ENCODE results near the gene ENDOG. TPM values are rescaled to one million over a fixed set of nuclear protein-coding genes. Genes with fewer than 3 reads are reported as not detected.

Gene ENDOG
- total and polyA plus RNA-seq, 2 experiments from 2014 or later: 15.1 to 23.5 TPM

DNA sequence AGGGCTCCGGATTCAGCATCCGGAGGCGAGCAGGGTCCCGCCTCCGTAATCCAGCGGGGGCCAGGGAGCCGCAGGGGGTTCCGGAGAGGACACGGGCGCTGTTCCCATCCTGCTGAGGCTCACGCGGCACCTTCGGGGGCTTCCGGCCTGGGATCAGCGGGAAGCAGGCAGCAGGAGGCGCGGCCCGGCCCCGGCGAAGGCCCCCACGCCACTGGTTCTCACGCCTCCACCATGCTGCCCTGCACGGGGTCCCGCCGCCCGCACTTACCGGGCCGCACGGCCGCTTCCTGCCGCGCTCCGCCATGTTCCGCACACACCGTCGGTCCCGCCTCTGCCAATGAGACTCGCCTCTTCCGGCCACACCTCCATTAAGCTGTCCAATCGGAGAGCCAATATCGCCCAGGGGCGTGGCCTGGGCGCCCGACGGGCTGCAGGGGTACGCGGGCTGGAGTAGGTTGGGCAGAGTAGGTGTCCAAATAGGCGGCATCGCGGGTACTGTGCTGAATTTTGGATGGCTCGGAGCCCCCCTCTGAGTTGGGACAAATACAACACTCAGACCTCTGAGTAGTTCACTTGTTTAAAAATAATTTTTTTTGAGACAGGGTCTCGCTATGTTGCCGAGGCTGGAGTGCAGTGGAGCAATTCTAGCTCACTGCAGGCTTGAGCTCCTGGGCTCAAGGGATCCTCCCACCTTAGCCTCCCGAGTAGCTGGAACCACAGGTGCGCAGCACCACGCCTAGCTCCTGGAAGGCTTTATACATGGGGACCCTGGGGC is 11.4 kb downstream of the ENDOG start, which contains the start of gene SPOUT1:
Gene SPOUT1 (minus strand): TSS at position 318 of the 775 bp plus-strand sequence. CDS start 14 bp downstream, at position 304.
- H3K9me3 Mint-ChIP-seq: no peaks in the 10 kb centered on the region; the same call in 2 of the 3 replicates
- peak within 1 kb of the TSS; percentile 96 for H3K4me3 Mint-ChIP-seq
- H3K27ac Mint-ChIP-seq: peak within 1 kb of the TSS; percentile 97
- Histone ChIP-seq H3K4me2 (peak within 1 kb of the TSS; percentile 98), H3F3A (replicated peaks; ENCODE audit: low read depth) (0 out of 2 replicates have a peak, but pooled peaks cover 6% of the 10 kb centered on the region), H3K79me2 (replicated peaks; ENCODE audit: insufficient read depth) (peaks cover 8% of the 10 kb centered on the region), H3K9me2 (ENCODE audit: insufficient read depth) (no peaks in the 10 kb centered on the region), H4K20me1 (replicated peaks; ENCODE audit: insufficient read depth) (0 out of 2 replicates have a peak, but pooled peaks cover 4% of the 10 kb centered on the region), H3K4me1 (ENCODE audit: insufficient read depth) (no peaks in the 10 kb centered on the region), H3K27me3 (ENCODE audit: insufficient read depth) (no peaks in the 10 kb centered on the region), H3K27ac (ENCODE audit: low read depth) (peak within 1 kb of the TSS; percentile 77; the same call in 1 of the 2 replicates), H2AFZ (peak within 1 kb of the TSS; percentile 84; the same call in 1 of the 2 replicates), H3K36me3 (ENCODE audit: insufficient read depth) (peaks cover 13% of the 10 kb centered on the region), H3K4me3 (peak within 1 kb of the TSS; percentile 98)
- peaks cover 7% of the 10 kb centered on the region for H3K27me3 Mint-ChIP-seq (ENCODE audit: insufficient read depth, low read depth, poor library complexity)
- TF ChIP-seq STAT1 (IDR thresholded peaks at IDR 0.05; ENCODE audit: unreplicated experiment): no peak
- TF ChIP-seq, protein P1, sequence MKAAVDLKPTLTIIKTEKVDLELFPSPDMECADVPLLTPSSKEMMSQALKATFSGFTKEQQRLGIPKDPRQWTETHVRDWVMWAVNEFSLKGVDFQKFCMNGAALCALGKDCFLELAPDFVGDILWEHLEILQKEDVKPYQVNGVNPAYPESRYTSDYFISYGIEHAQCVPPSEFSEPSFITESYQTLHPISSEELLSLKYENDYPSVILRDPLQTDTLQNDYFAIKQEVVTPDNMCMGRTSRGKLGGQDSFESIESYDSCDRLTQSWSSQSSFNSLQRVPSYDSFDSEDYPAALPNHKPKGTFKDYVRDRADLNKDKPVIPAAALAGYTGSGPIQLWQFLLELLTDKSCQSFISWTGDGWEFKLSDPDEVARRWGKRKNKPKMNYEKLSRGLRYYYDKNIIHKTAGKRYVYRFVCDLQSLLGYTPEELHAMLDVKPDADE (IDR thresholded peaks at IDR 0.05): peak; percentile 45; the same call in 1 of the 2 replicates
- TF ChIP-seq POLR2AphosphoS5 (IDR thresholded peaks at IDR 0.05; ENCODE audit: low read depth): peak; percentile 97
- DNase-seq (ENCODE audit: low spot score) (peak; percentile 96), ATAC-seq (peak; percentile 95)
- H3K4me1 Mint-ChIP-seq: peaks cover 7% of the 10 kb centered on the region
- H3K36me3 Mint-ChIP-seq (ENCODE audit: low read depth): peaks cover 58% of the 10 kb centered on the region

DNA sequence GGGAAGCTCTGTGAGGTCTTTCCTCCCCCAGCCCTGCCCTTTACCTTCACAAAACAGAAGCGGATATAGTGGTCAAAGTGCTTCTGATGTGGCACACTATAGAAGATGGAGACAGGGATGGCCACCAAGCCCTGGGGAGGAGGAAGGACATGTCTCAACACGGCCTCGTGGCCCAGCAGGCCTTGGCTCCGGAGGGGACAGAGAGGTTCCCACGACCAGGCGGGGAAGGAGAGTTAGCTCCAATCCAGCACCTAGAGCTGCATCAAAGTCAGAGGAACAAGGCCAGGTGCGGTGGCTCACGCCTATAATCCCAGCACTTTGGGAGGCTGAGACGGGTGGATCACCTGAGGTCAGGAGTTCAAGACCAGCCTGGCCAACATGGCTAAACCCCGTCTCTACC is 15.4 kb downstream of the ENDOG start:
- no peak overlapping the region for H3K4me2 ChIP-seq
- no peak overlapping the region for H3K27ac ChIP-seq (ENCODE audit: low read depth)
- no peak for DNase-seq (ENCODE audit: low spot score)
- 0 out of 2 replicates have a peak, but pooled peaks cover 6% of the 10 kb centered on the region for H3F3A ChIP-seq (replicated peaks; ENCODE audit: low read depth)
- peaks cover 5% of the 10 kb centered on the region for H3K79me2 ChIP-seq (replicated peaks; ENCODE audit: insufficient read depth)
- H2AFZ ChIP-seq: no peak overlapping the region
- no peaks in the 10 kb centered on the region for H3K9me2 ChIP-seq (ENCODE audit: insufficient read depth)
- Mint-ChIP-seq H3K4me3 (no peak overlapping the region), H3K4me1 (peaks cover 4% of the 10 kb centered on the region), H3K27ac (0 out of 2 replicates have a peak overlapping the region, but pooled peaks have one; percentile 27), H3K9me3 (no peaks in the 10 kb centered on the region; the same call in 2 of the 3 replicates), H3K27me3 (ENCODE audit: insufficient read depth, low read depth, poor library complexity) (peaks cover 10% of the 10 kb centered on the region), H3K36me3 (ENCODE audit: low read depth) (peaks cover 37% of the 10 kb centered on the region)
- H4K20me1 ChIP-seq (replicated peaks; ENCODE audit: insufficient read depth): no peaks in the 10 kb centered on the region
- no peak overlapping the region for H3K4me3 ChIP-seq
- H3K27me3 ChIP-seq (ENCODE audit: insufficient read depth): no peaks in the 10 kb centered on the region
- H3K36me3 ChIP-seq (ENCODE audit: insufficient read depth): no peaks in the 10 kb centered on the region
- no peak for ATAC-seq
- no peaks in the 10 kb centered on the region for H3K4me1 ChIP-seq (ENCODE audit: insufficient read depth)
- TF ChIP-seq CREB1 (CRISPR knock-in tag; IDR thresholded peaks at IDR 0.05; ENCODE audit: low read depth) (no peak), POLR2AphosphoS5 (IDR thresholded peaks at IDR 0.05; ENCODE audit: low read depth) (no peak), STAT1 (IDR thresholded peaks at IDR 0.05; ENCODE audit: unreplicated experiment) (no peak), JUNB (IDR thresholded peaks at IDR 0.05; ENCODE audit: unreplicated experiment) (no peak), ZNF331 (CRISPR knock-in tag; IDR thresholded peaks at IDR 0.05; ENCODE audit: low read depth) (no peak)
- TF ChIP-seq, protein P1 (IDR thresholded peaks at IDR 0.05): no peak
- TF ChIP-seq, protein P2, sequence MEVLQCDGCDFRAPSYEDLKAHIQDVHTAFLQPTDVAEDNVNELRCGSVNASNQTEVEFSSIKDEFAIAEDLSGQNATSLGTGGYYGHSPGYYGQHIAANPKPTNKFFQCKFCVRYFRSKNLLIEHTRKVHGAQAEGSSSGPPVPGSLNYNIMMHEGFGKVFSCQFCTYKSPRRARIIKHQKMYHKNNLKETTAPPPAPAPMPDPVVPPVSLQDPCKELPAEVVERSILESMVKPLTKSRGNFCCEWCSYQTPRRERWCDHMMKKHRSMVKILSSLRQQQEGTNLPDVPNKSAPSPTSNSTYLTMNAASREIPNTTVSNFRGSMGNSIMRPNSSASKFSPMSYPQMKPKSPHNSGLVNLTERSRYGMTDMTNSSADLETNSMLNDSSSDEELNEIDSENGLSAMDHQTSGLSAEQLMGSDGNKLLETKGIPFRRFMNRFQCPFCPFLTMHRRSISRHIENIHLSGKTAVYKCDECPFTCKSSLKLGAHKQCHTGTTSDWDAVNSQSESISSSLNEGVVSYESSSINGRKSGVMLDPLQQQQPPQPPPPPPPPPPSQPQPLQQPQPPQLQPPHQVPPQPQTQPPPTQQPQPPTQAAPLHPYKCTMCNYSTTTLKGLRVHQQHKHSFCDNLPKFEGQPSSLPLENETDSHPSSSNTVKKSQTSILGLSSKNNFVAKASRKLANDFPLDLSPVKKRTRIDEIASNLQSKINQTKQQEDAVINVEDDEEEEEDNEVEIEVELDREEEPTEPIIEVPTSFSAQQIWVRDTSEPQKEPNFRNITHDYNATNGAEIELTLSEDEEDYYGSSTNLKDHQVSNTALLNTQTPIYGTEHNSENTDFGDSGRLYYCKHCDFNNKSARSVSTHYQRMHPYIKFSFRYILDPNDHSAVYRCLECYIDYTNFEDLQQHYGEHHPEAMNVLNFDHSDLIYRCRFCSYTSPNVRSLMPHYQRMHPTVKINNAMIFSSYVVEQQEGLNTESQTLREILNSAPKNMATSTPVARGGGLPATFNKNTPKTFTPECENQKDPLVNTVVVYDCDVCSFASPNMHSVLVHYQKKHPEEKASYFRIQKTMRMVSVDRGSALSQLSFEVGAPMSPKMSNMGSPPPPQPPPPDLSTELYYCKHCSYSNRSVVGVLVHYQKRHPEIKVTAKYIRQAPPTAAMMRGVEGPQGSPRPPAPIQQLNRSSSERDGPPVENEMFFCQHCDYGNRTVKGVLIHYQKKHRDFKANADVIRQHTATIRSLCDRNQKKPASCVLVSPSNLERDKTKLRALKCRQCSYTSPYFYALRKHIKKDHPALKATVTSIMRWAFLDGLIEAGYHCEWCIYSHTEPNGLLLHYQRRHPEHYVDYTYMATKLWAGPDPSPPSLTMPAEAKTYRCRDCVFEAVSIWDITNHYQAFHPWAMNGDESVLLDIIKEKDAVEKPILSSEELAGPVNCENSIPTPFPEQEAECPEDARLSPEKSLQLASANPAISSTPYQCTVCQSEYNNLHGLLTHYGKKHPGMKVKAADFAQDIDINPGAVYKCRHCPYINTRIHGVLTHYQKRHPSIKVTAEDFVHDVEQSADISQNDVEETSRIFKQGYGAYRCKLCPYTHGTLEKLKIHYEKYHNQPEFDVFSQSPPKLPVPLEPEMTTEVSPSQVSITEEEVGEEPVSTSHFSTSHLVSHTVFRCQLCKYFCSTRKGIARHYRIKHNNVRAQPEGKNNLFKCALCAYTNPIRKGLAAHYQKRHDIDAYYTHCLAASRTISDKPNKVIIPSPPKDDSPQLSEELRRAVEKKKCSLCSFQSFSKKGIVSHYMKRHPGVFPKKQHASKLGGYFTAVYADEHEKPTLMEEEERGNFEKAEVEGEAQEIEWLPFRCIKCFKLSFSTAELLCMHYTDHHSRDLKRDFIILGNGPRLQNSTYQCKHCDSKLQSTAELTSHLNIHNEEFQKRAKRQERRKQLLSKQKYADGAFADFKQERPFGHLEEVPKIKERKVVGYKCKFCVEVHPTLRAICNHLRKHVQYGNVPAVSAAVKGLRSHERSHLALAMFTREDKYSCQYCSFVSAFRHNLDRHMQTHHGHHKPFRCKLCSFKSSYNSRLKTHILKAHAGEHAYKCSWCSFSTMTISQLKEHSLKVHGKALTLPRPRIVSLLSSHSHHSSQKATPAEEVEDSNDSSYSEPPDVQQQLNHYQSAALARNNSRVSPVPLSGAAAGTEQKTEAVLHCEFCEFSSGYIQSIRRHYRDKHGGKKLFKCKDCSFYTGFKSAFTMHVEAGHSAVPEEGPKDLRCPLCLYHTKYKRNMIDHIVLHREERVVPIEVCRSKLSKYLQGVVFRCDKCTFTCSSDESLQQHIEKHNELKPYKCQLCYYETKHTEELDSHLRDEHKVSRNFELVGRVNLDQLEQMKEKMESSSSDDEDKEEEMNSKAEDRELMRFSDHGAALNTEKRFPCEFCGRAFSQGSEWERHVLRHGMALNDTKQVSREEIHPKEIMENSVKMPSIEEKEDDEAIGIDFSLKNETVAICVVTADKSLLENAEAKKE (CRISPR knock-in tag; IDR thresholded peaks at IDR 0.05): no peak
- TF ChIP-seq, protein P3, sequence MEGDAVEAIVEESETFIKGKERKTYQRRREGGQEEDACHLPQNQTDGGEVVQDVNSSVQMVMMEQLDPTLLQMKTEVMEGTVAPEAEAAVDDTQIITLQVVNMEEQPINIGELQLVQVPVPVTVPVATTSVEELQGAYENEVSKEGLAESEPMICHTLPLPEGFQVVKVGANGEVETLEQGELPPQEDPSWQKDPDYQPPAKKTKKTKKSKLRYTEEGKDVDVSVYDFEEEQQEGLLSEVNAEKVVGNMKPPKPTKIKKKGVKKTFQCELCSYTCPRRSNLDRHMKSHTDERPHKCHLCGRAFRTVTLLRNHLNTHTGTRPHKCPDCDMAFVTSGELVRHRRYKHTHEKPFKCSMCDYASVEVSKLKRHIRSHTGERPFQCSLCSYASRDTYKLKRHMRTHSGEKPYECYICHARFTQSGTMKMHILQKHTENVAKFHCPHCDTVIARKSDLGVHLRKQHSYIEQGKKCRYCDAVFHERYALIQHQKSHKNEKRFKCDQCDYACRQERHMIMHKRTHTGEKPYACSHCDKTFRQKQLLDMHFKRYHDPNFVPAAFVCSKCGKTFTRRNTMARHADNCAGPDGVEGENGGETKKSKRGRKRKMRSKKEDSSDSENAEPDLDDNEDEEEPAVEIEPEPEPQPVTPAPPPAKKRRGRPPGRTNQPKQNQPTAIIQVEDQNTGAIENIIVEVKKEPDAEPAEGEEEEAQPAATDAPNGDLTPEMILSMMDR (conservative IDR thresholded peaks at IDR 0.05; ENCODE audit: low read depth in 2 of 2): no peak

All from GM23338 (cell line).